OCI-LY3 (cell line): ENCODE data around the gene MBD6.
A peak's percentile ranks its signal among the peaks of the same experiment; 100 is the strongest.

Experiments used
- H2AFZ ChIP-seq: fragments of 200-600, 300-600 bp; shearing (Covaris generic); 2 replicates; pipeline ENCODE4 v1.6.0; 2014; ENCODE audit warnings: antibody characterized with exemption, low read depth, low read length
- H3K27ac ChIP-seq: fragments of 200-600, 300-600 bp; sonication (generic); 2 replicates; pipeline ENCODE4 v1.5.1; 2014; ENCODE audit warnings: mild to moderate bottlenecking, low read length, moderate library complexity, mixed read lengths
- H3K27me3 ChIP-seq: fragments of 200-600, 300-600 bp; sonication (generic); 2 replicates; pipeline ENCODE4 v1.6.1; 2014; ENCODE audit warnings: low read depth, low read length, mixed read lengths
- H3K36me3 ChIP-seq: fragments of 200-600, 300-600 bp; sonication (generic); replicated peaks from 2 replicates; pipeline ENCODE3; 2014; ENCODE audit warnings: low read depth, low read length, mixed read lengths
- H3K4me1 ChIP-seq: fragments of 300-600, 200-600 bp; sonication (generic); 2 replicates; pipeline ENCODE4 v1.6.1; 2014; ENCODE audit warnings: low read length, mixed read lengths
- H3K4me2 ChIP-seq: fragments of 200-600, 300-600 bp; sonication (generic); 2 replicates; pipeline ENCODE4 v1.6.1; 2014; ENCODE audit warnings: low read length, mixed read lengths
- H3K4me3 ChIP-seq: fragments of 300-600, 200-600 bp; sonication (generic); 2 replicates; pipeline ENCODE4 v1.5.1; 2014; ENCODE audit warnings: antibody characterized with exemption, mild to moderate bottlenecking, low read length, moderate library complexity
- H3K79me2 ChIP-seq: fragments of 300-600, 200-600 bp; shearing (Covaris generic); 2 replicates; pipeline ENCODE4 v1.6.1; 2014; ENCODE audit warnings: mild to moderate bottlenecking, low read length, mixed read lengths
- H3K9ac ChIP-seq: fragments of 300-600, 200-600 bp; shearing (Covaris generic); 2 replicates; pipeline ENCODE4 v1.6.0; 2014; ENCODE audit warnings: mild to moderate bottlenecking, low read length, moderate library complexity
- H3K9me3 ChIP-seq: fragments of 200-600, 300-600 bp; shearing (Covaris generic); 2 replicates; pipeline ENCODE4 v1.6.1; 2014; ENCODE audit warnings: low read length, mixed read lengths; ENCODE audit not compliant: insufficient read depth
- H4K20me1 ChIP-seq: fragments of 200-600, 300-600 bp; sonication (generic); 2 replicates; pipeline ENCODE4 v1.6.1; 2016; ENCODE audit warnings: low read length, mixed read lengths; ENCODE audit not compliant: insufficient read depth
- EZH2phosphoT487 ChIP-seq: fragments of 200-600 bp; shearing (Covaris generic); IDR thresholded peaks from 2 replicates; pipeline ENCODE4 v1.6.1; 2018; ENCODE audit warnings: antibody characterized with exemption, mixed run types, low read depth
- TF ChIP-seq, protein P1 (sequence below): fragments of 200-600, 300-600 bp; sonication (generic); IDR thresholded peaks from 2 replicates; pipeline ENCODE4 v1.5.1; 2014; ENCODE audit warnings: antibody characterized with exemption, low read length, low read depth

Gene MBD6

DNA sequence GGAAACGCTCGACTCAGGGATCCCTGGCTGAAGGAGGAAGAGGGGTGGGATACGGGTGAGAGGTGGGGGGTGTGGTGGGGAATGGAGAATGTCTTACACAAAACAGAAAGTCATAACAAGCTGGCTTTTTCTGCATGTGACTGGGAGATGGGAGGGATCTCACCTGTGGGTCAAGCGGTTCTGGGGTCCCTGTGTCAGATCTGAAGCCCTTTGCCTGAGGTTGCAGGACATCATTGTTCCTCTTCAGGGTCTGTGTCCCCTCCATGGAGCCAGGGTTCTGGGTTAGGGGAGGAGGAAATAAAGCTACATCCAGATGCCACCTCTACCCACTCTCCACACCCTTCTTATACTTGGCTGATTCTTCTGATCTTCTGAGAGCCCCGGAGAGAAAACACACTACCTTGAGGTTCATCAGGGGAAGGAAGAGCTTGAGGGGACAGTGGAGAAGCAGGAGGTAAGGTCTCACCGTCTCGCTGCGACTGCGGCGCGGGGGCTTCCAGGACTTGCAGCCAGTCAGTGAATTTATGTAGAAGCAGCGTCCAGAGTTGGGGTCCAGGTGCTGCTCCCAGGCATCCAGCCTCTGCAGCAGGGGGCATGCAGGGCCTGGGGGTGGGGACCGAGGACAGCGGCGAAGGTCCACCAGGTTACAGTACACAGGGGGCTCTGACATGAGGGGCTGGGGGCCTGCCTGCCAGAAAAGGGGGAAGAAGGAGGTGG is 45.5 kb upstream of the MBD6 start:
- Histone ChIP-seq H3K79me2 (no peaks in the 10 kb centered on the region), H4K20me1 (no peaks in the 10 kb centered on the region), H2AFZ (peak overlapping the region; percentile 78), H3K9me3 (no peaks in the 10 kb centered on the region), H3K27me3 (no peaks in the 10 kb centered on the region), H3K4me2 (peak overlapping the region; percentile 65), H3K4me3 (peak overlapping the region; percentile 57; the same call in 1 of the 2 replicates), H3K9ac (peak overlapping the region; percentile 59; the same call in 1 of the 2 replicates), H3K4me1 (peaks cover 33% of the 10 kb centered on the region), H3K27ac (peak overlapping the region; percentile 48), H3K36me3 (no peaks in the 10 kb centered on the region)
- TF ChIP-seq, protein P1, sequence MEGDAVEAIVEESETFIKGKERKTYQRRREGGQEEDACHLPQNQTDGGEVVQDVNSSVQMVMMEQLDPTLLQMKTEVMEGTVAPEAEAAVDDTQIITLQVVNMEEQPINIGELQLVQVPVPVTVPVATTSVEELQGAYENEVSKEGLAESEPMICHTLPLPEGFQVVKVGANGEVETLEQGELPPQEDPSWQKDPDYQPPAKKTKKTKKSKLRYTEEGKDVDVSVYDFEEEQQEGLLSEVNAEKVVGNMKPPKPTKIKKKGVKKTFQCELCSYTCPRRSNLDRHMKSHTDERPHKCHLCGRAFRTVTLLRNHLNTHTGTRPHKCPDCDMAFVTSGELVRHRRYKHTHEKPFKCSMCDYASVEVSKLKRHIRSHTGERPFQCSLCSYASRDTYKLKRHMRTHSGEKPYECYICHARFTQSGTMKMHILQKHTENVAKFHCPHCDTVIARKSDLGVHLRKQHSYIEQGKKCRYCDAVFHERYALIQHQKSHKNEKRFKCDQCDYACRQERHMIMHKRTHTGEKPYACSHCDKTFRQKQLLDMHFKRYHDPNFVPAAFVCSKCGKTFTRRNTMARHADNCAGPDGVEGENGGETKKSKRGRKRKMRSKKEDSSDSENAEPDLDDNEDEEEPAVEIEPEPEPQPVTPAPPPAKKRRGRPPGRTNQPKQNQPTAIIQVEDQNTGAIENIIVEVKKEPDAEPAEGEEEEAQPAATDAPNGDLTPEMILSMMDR = no peak
- no peak for TF ChIP-seq EZH2phosphoT487

DNA sequence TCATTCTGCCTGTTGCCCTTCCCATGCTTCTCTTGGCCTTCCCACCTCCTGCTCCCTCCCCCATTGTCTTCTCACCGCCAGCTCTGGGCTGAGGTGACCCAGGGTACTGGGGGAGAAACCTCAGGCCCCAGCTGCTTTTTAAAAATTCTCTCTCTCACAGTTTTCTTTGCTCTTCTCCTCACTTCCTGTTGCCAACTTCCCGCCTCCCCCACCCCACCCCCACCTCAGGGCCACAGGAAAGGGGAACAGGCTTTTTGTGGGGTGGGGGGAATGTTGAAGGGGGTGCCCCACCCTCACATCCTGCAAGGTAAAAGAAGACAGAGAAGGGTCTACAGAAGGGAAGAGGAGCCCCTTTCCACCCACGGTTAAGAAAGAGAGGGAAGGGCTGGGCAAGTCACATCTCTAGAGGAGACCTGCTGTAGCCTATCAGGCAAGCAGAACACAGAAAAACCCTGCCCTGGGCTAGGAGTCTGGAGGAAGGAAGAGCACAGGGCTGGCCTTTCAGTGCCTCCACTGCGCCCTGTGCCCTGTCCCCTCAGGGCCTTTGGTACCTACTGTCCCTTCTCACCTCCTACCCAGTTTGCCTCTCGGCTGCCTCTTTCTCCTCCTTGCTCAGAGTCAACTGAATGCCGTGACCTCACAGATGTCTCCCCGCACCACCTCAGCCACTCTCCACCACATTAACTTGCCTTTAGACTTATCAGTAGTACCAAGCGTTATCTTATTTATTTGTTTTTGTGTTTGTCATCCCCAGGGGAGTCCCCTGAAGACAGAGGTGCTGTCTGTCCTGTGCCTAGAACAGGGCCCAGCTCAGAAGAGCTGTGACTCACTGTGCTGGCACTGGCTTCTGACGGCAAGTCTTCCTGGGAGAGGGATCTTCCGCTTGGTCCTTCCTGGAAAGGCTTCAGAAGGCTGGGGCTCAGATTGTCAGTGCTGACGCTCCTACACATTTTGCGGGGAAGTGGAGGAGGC is 44.6 kb upstream of the MBD6 start:
- Histone ChIP-seq H3K4me2 (peak overlapping the region; percentile 65), H3K27ac (peak overlapping the region; percentile 48), H2AFZ (peak overlapping the region; percentile 78)

DNA sequence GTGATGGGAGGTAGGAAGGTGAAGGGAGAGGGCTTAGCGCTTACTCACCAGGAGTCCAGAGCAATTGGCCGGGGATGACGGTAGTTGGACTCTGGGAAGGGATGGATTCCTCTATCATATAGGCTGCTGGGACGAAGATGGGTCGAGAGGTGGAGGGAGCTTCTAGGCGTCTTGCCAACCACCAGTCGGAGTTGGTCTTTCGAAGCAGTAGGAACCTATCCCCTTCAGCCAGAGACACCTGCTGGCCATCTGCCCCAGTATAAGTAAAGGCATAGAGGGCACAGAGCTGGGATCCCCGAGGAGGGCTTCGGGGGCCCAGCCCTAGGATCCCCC is 43.6 kb upstream of the MBD6 start:
- no peaks in the 10 kb centered on the region for H3K36me3 ChIP-seq
- no peaks in the 10 kb centered on the region for H3K27me3 ChIP-seq
- H2AFZ ChIP-seq = no peak overlapping the region; the same call in 1 of the 2 replicates
- H3K9ac ChIP-seq = no peak overlapping the region
- no peaks in the 10 kb centered on the region for H3K79me2 ChIP-seq
- no peak overlapping the region for H3K4me3 ChIP-seq
- TF ChIP-seq EZH2phosphoT487 = no peak
- TF ChIP-seq, protein P1 = no peak
- peaks cover 33% of the 10 kb centered on the region for H3K4me1 ChIP-seq
- H3K9me3 ChIP-seq = no peaks in the 10 kb centered on the region
- no peak overlapping the region for H3K27ac ChIP-seq
- H4K20me1 ChIP-seq = no peaks in the 10 kb centered on the region
- no peak overlapping the region for H3K4me2 ChIP-seq

More for the DNA sequence above, 44.6 kb upstream of the MBD6 start:
- H3K9ac ChIP-seq = peak overlapping the region; percentile 59; the same call in 1 of the 2 replicates
- peaks cover 33% of the 10 kb centered on the region for H3K4me1 ChIP-seq
- H3K79me2 ChIP-seq = no peaks in the 10 kb centered on the region
- H3K9me3 ChIP-seq = no peaks in the 10 kb centered on the region
- no peaks in the 10 kb centered on the region for H3K36me3 ChIP-seq
- TF ChIP-seq EZH2phosphoT487 = no peak
- TF ChIP-seq, protein P1 = no peak
- H4K20me1 ChIP-seq = no peaks in the 10 kb centered on the region
- peak overlapping the region; percentile 57; the same call in 1 of the 2 replicates for H3K4me3 ChIP-seq
- no peaks in the 10 kb centered on the region for H3K27me3 ChIP-seq
